SK-N-SH (cell line): ENCODE results near the gene CLDN9.

Source experiments
- CTCF ChIP-seq: fragments of 200-600 bp; sonication (generic); IDR thresholded peaks from 2 replicates; pipeline ENCODE4 v1.6.1; 2017; ENCODE audit warnings: antibody characterized with exemption, mild to moderate bottlenecking, moderate library complexity
- GATA2 ChIP-seq: sonication (generic); formaldehyde crosslinking; IDR thresholded peaks from 2 replicates; pipeline ENCODE4 v1.5.0; 2020; ENCODE audit warnings: mild to moderate bottlenecking, missing genetic modification reagents
- TF ChIP-seq, protein P1 (sequence below): fragments of 150-350 bp; IDR thresholded peaks from 2 replicates; pipeline ENCODE4 v1.6.1; 2017; ENCODE audit warnings: antibody characterized with exemption, low read length, low read depth, borderline replicate concordance

GRCh38 chr16:3026003-3026378 lies 13.3 kb downstream of the CLDN9 start:
- TF ChIP-seq CTCF (no peak), GATA2 (CRISPR knock-in tag) (no peak)
- TF ChIP-seq, protein P1, sequence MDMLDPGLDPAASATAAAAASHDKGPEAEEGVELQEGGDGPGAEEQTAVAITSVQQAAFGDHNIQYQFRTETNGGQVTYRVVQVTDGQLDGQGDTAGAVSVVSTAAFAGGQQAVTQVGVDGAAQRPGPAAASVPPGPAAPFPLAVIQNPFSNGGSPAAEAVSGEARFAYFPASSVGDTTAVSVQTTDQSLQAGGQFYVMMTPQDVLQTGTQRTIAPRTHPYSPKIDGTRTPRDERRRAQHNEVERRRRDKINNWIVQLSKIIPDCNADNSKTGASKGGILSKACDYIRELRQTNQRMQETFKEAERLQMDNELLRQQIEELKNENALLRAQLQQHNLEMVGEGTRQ: no peak
